HepG2 (cell line): ENCODE data around the gene CCN2. TPM values are rescaled to one million over a fixed set of nuclear protein-coding genes. Genes with fewer than 3 reads are reported as not detected.

Experiments
- ATAC-seq: fragments of 200-7000 bp; cut with Tn5 transposase; 3 replicates; pipeline ENCODE4 v1.9.1; 2020; ENCODE audit warnings: mild to moderate bottlenecking, moderate library complexity
- BruUV-seq: library from RNA; stranded (reverse); fragments of 400-500 nt; replicated peaks from 2 replicates; lab custom pipeline; 2021; lab: Mats Ljungman, UMichigan
- CTCF ChIA-PET: fragments of 300-600 bp; formaldehyde crosslinking; extraction: SDS; loops from one replicate; lab custom pipeline; 2021; ENCODE audit warnings: low total read pairs, inconsistent platforms, low intra/inter-chr PET ratio; lab: Yijun Ruan, JAX
- POLR2A ChIA-PET: fragments of 350-600 bp; sonication (Branson Sonifier 250); formaldehyde crosslinking; loops from one replicate; lab custom pipeline; 2020; ENCODE audit warnings: antibody characterized with exemption, inconsistent platforms; lab: Yijun Ruan, JAX
- DNase-seq: peaks from one replicate; pipeline ENCODE4 v3.0.0-alpha.2; 2015; ENCODE audit warnings: low spot score
- FAIRE-seq: peaks from 3 replicates; lab custom pipeline; 2011; peaks lifted over from hg19 to GRCh38; lab: Jason Lieb, UNC
- H2AFZ ChIP-seq: one replicate; pipeline ENCODE4 v1.6.1; 2011; ENCODE audit warnings: low read length, inconsistent platforms
- H3K27ac ChIP-seq: fragments of 300-600 bp; 3 replicates; pipeline ENCODE4 v1.8.0; 2011; ENCODE audit warnings: mixed run types, mild to moderate bottlenecking, mixed read lengths, low read length, inconsistent platforms; ENCODE audit not compliant: insufficient read depth; ENCODE audit errors: extremely low read length
- H3K27me3 ChIP-seq, 2 experiments: fragments of 200-600 bp in 1 of 2; 2 replicates in 1 of 2; 3 replicates in 1 of 2; pipeline versions ENCODE4 v1.6.0 to v1.8.0; 2011; ENCODE audit warnings: low read length in 2 of 2, mild to moderate bottlenecking in 2 of 2, moderate library complexity in 2 of 2, inconsistent platforms in 1 of 2; ENCODE audit not compliant: insufficient read depth in 2 of 2, control insufficient read depth in 1 of 2
- H3K36me3 ChIP-seq, 2 experiments: fragments of 200-600 bp in 1 of 2; replicated peaks in 1 of 2; 2 replicates in 1 of 2; 3 replicates in 1 of 2; pipeline versions ENCODE4 v1.5.1 to v1.8.0; 2011; ENCODE audit warnings: low read length in 2 of 2, inconsistent platforms in 1 of 2; ENCODE audit not compliant: insufficient read depth in 2 of 2, control insufficient read depth in 1 of 2
- H3K4me1 ChIP-seq: 2 replicates; pipeline ENCODE4 v1.5.1; 2012; ENCODE audit warnings: low read length, inconsistent platforms; ENCODE audit not compliant: insufficient read depth
- H3K4me2 ChIP-seq: 2 replicates; pipeline ENCODE4 v1.6.0; 2011; ENCODE audit warnings: low read depth, low read length, inconsistent platforms
- H3K4me3 ChIP-seq, 3 experiments: fragments of 200-600 bp in 1 of 3; sonication (generic), shearing (Covaris generic) in 1 of 3; replicated peaks in 1 of 3; 2 replicates each; pipeline ENCODE4 v1.5.1; 2011 to 2016; ENCODE audit warnings: low read length in 3 of 3, inconsistent platforms in 2 of 3, low read depth in 2 of 3, mild to moderate bottlenecking in 2 of 3, control low read depth in 1 of 3, mixed read lengths in 1 of 3; ENCODE audit not compliant: insufficient read depth in 1 of 3
- H3K79me2 ChIP-seq: one replicate; pipeline ENCODE4 v1.6.1; 2011; ENCODE audit warnings: low read length, inconsistent platforms; ENCODE audit not compliant: insufficient read depth
- H3K9ac ChIP-seq: 2 replicates; pipeline ENCODE4 v1.6.0; 2011; ENCODE audit warnings: mild to moderate bottlenecking, low read depth, low read length, inconsistent platforms; ENCODE audit not compliant: insufficient read depth
- H3K9me3 ChIP-seq: 2 replicates; pipeline ENCODE4 v1.5.1; 2012; ENCODE audit warnings: mild to moderate bottlenecking, low read length
- H4K20me1 ChIP-seq: 2 replicates; pipeline ENCODE4 v1.6.0; 2011; ENCODE audit warnings: inconsistent platforms, mild to moderate bottlenecking, low read length, moderate library complexity; ENCODE audit not compliant: insufficient read depth
- ARID5B ChIP-seq: IDR thresholded peaks from 2 replicates; pipeline ENCODE4 v1.4.0; 2020; ENCODE audit warnings: mild to moderate bottlenecking, missing genetic modification reagents
- CEBPB ChIP-seq: IDR thresholded peaks from 2 replicates; pipeline ENCODE4 v1.6.1; 2011; ENCODE audit warnings: low read depth, low read length, improper control_type of control experiment, borderline replicate concordance
- CEBPZ ChIP-seq: IDR thresholded peaks from 2 replicates; pipeline ENCODE4 v1.6.1; 2012; ENCODE audit warnings: low read length, improper control_type of control experiment
- DNMT3B ChIP-seq: conservative IDR thresholded peaks from 2 replicates; pipeline ENCODE4 v1.6.1; 2016; ENCODE audit warnings: missing biosample characterization, control low read depth
- FOSL2 ChIP-seq: sonication (generic); formaldehyde crosslinking; IDR thresholded peaks from 2 replicates; pipeline ENCODE4 v1.4.0; 2020; ENCODE audit warnings: missing genetic modification reagents
- HNF4A ChIP-seq: sonication (generic); formaldehyde crosslinking; IDR thresholded peaks from 2 replicates; pipeline ENCODE4 v1.4.0; 2020; ENCODE audit warnings: missing genetic modification reagents
- RBM22 ChIP-seq: fragments of 200-400 bp; formaldehyde crosslinking; optimal IDR thresholded peaks from 2 replicates; pipeline ENCODE3; 2017; ENCODE audit warnings: mild to moderate bottlenecking, low read length, moderate library complexity
- SIX1 ChIP-seq: sonication (generic); formaldehyde crosslinking; IDR thresholded peaks from 2 replicates; pipeline ENCODE4 v1.4.0; 2020; ENCODE audit warnings: missing genetic modification reagents, borderline replicate concordance
- SIX4 ChIP-seq: sonication (generic); formaldehyde crosslinking; IDR thresholded peaks from 2 replicates; pipeline ENCODE4 v1.4.0; 2020; ENCODE audit warnings: missing genetic modification reagents
- SOX13 ChIP-seq, 3 experiments: fragments of 450-650 bp in 1 of 3; sonication (generic) in 1 of 3; formaldehyde crosslinking in 1 of 3; IDR thresholded peaks in 2 of 3; conservative IDR thresholded peaks in 1 of 3; 2 replicates each; pipeline versions ENCODE4 v1.5.0 to v1.6.1; 2016 to 2020; ENCODE audit warnings: antibody characterized with exemption in 1 of 3, mild to moderate bottlenecking in 1 of 3, missing compliant biosample characterization in 1 of 3, missing genetic modification reagents in 1 of 3, moderate library complexity in 1 of 3
- SP4 ChIP-seq: sonication (generic); formaldehyde crosslinking; IDR thresholded peaks from 2 replicates; pipeline ENCODE4 v1.8.1; 2023; ENCODE audit warnings: mild to moderate bottlenecking, missing genetic modification reagents
- ZBTB42 ChIP-seq: sonication (generic); formaldehyde crosslinking; IDR thresholded peaks from 2 replicates; pipeline ENCODE4 v1.5.0; 2020; ENCODE audit warnings: mild to moderate bottlenecking, missing genetic modification reagents
- ZMYM4 ChIP-seq: sonication (generic); formaldehyde crosslinking; IDR thresholded peaks from 2 replicates; pipeline ENCODE4 v1.8.1; 2023; ENCODE audit warnings: mild to moderate bottlenecking, missing genetic modification reagents
- ZNF740 ChIP-seq: sonication (generic); formaldehyde crosslinking; IDR thresholded peaks from 2 replicates; pipeline ENCODE4 v1.4.0; 2020; ENCODE audit warnings: missing genetic modification reagents
- WGBS: methylation state at CpG from one replicate; pipeline ENCODE4 v1.1.6; 2017; ENCODE audit warnings: low lambda C conversion rate; 5-methylcytosine and 5-hydroxymethylcytosine counted together
- in situ Hi-C: cut with HindIII; loops from 2 replicates; pipeline ENCODE4 v1.10.0; 2017; ENCODE audit warnings: low pct_unique_long_range_greater_than_20kb; ENCODE audit not compliant: extremely low pct_ligation_motif_present
- intact Hi-C: fragments of 100-400 bp; cut with micrococcal nuclease; formaldehyde crosslinking; loops from one replicate; pipeline ENCODE4 v1.10.0; 2022; ENCODE audit not compliant: unreplicated experiment
- polyA plus RNA-seq, 8 experiments: library from polyadenylated mRNA; depleted of rRNA in 3 of 8; stranded (reverse) in 7 of 8; unstranded in 1 of 8; fragments of >200 nt; fragmentation: Illumina TruSeq in 4 of 8; extraction: Trizol in 4 of 8; gene quantifications; 2 replicates each; pipeline versions ENCODE4 v1.2.1 to v1.2.3, GENCODE V29; 2011 to 2016; ENCODE audit warnings: low read depth in 4 of 8, missing spikeins in 1 of 8, mixed read lengths in 1 of 8; ENCODE audit not compliant: insufficient read depth in 1 of 8
- total RNA-seq, 5 experiments: library from RNA; depleted of rRNA; stranded (reverse); fragments of >200 nt; fragmentation: Illumina TruSeq; extraction: Trizol; gene quantifications; 2 replicates each; pipeline ENCODE4 v1.2.3, GENCODE V29; 2016; ENCODE audit warnings: low read depth in 1 of 5

CCN2 gene
- total and polyA plus RNA-seq, 2 of the 13 experiments (the other 11 are each of a cell fraction or from before 2014, with no cell fraction given), result 34.7 to 316 TPM

- CTCF ChIA-PET, result no interaction called here
- Histone ChIP-seq H3K79me2 (no peaks in the 10 kb centered on the region), H3K36me3 (no peaks in the 10 kb centered on the region), H3K9me3 (no peaks in the 10 kb centered on the region)
- no peak for FAIRE-seq
- no peak for ATAC-seq
- WGBS, result 77% methylated on average over 6 of the region's 6 CpGs
- TF ChIP-seq SIX1 (CRISPR knock-in tag) (peak; percentile 58; the same call in 1 of the 2 replicates), HNF4A (CRISPR knock-in tag) (0 out of 2 replicates have a peak, but pooled peaks have one; percentile 27), RBM22 (no peak), DNMT3B (CRISPR knock-in tag) (no peak), CEBPZ (no peak), ZMYM4 (CRISPR knock-in tag) (peak; percentile 45; the same call in 1 of the 2 replicates), ZBTB42 (CRISPR knock-in tag) (no peak), FOSL2 (peak; percentile 26; the same call in 1 of the 2 replicates), CEBPB (peak; percentile 27; the same call in 1 of the 2 replicates), SIX4 (0 out of 2 replicates have a peak, but pooled peaks have one; percentile 34), ARID5B (0 out of 2 replicates have a peak, but pooled peaks have one; percentile 28), SP4 (CRISPR knock-in tag) (no peak), SOX13 (IDR thresholded peaks at IDR 0.05) (no peak), SOX13 (CRISPR knock-in tag; conservative IDR thresholded peaks at IDR 0.05 in 1 of 2, IDR thresholded peaks at IDR 0.05 in 1 of 2) (0 out of 4 replicates have a peak, but pooled peaks of 1 of the 2 experiments have one; percentile 21), ZNF740 (no peak)
- TF ChIP-seq, all 625 proteins: peak for 8
- POLR2A ChIA-PET, result interaction anchor here (1.8 kb wide), 1 partner anchor 15 kb away, joined by 8 read pairs; the partner anchor contains the start of gene CCN2
- no peak overlapping the region for H3K27ac ChIP-seq
- no peak overlapping the region for H2AFZ ChIP-seq
- intact Hi-C loops, result no loop called here
- H4K20me1 ChIP-seq, result no peaks in the 10 kb centered on the region
- in situ Hi-C loops, result no loop called here
- H3K9ac ChIP-seq, result no peak overlapping the region
- H3K4me1 ChIP-seq, result peaks cover 50% of the 10 kb centered on the region
- no peak overlapping the region for H3K4me2 ChIP-seq
- DNase-seq, result no peak
- no TSS peak for BruUV-seq
- no peaks in the 10 kb centered on the region for H3K27me3 ChIP-seq
- H3K4me3 ChIP-seq, result no peak overlapping the region
Measured at GRCh38 chr6:131966443-131966842, 15.3 kb upstream of the CCN2 start.
